K562 (cell line): ENCODE measurements around the gene TGM1. TPM values are rescaled to one million over a fixed set of nuclear protein-coding genes. Genes with fewer than 3 reads are reported as not detected.

ENCODE experiments used
- ZBTB40 ChIP-seq, 2 experiments: fragments of 450-650 bp in 1 of 2; sonication (generic) in 1 of 2; formaldehyde crosslinking in 1 of 2; IDR thresholded peaks; 2 replicates each; pipeline versions ENCODE4 v1.7.1 to v1.9.0; 2016 to 2022; ENCODE audit warnings: inconsistent platforms in 1 of 2, mild to moderate bottlenecking in 1 of 2, missing genetic modification reagents in 1 of 2
- ZNF318 ChIP-seq, 2 experiments: fragments of 450-650 bp; IDR thresholded peaks; 2 replicates each; pipeline ENCODE4 v1.6.1; 2016; ENCODE audit warnings: mild to moderate bottlenecking in 2 of 2, borderline replicate concordance in 1 of 2, low read depth in 1 of 2, moderate library complexity in 1 of 2
- ZNF512 ChIP-seq: IDR thresholded peaks from 2 replicates; pipeline ENCODE4 v1.6.1; 2016; ENCODE audit warnings: missing genetic modification characterization, missing compliant biosample characterization
- polyA plus RNA-seq, 8 experiments: library from polyadenylated mRNA; depleted of rRNA in 4 of 8; stranded (reverse) in 5 of 8; unstranded in 3 of 8; fragments of >200 nt; fragmentation: Nextera tagmentation in 2 of 8; fragmentation: Illumina TruSeq in 1 of 8; extraction: Ambion mirVana in 2 of 8; extraction: Trizol in 1 of 8; gene quantifications; 2 replicates each; pipeline versions ENCODE4 v1.2.1 to v1.2.3, GENCODE V29; 2011 to 2014; ENCODE audit warnings: inconsistent platforms in 1 of 8, missing spikeins in 1 of 8
- total RNA-seq, 7 experiments: library from RNA; depleted of rRNA in 6 of 7; stranded (reverse); fragments of >200 nt in 6 of 7; fragmentation: Illumina TruSeq in 2 of 7; extraction: Trizol in 2 of 7; gene quantifications; 2 replicates each; pipeline versions ENCODE4 v1.2.1 to v1.2.3, GENCODE V29; 2011 to 2021; ENCODE audit warnings: low replicate concordance in 1 of 7
- TF ChIP-seq, protein P1 (sequence below): sonication (generic); formaldehyde crosslinking; IDR thresholded peaks from 2 replicates; pipeline ENCODE4 v1.8.0; 2022; ENCODE audit warnings: mild to moderate bottlenecking, missing genetic modification reagents

Gene TGM1
- total and polyA plus RNA-seq, 9 of the 15 experiments (the other 6 are each of a cell fraction or from before 2014, with no cell fraction given): 0.13 to 4.4 (median 0.88) TPM

GRCh38 chr14:24232645-24233537, 30.1 kb downstream of the TGM1 start, which contains the start of gene GMPR2 (continued):
- TF ChIP-seq ZBTB40 (IDR thresholded peaks at IDR 0.05): peak; percentile 93
- TF ChIP-seq ZBTB40 (CRISPR knock-in tag; IDR thresholded peaks at IDR 0.05): no peak
- TF ChIP-seq, protein P1, sequence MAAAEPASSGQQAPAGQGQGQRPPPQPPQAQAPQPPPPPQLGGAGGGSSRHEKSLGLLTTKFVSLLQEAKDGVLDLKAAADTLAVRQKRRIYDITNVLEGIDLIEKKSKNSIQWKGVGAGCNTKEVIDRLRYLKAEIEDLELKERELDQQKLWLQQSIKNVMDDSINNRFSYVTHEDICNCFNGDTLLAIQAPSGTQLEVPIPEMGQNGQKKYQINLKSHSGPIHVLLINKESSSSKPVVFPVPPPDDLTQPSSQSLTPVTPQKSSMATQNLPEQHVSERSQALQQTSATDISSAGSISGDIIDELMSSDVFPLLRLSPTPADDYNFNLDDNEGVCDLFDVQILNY (CRISPR knock-in tag): no peak
- TF ChIP-seq ZNF318 (IDR thresholded peaks at IDR 0.05; ENCODE audit: borderline replicate concordance in 1 of 2, low read depth in 1 of 2): no peak
- TF ChIP-seq ZNF512 (tag): no peak
